Hippocampal formation (tissue), 2 donors: Measurements from ENCODE around the gene PLIN4.
"Not testable (repeated sequence)": the region's sequence is repeated elsewhere in the genome, so short reads cannot be mapped to it uniquely, and the experiment has no call there.

Source experiments
- DNase-seq, 2 donors: peaks; one replicate each; lab custom pipeline; 2025; lab: John Stamatoyannopoulos, UW

The PLIN4 gene, protein sequence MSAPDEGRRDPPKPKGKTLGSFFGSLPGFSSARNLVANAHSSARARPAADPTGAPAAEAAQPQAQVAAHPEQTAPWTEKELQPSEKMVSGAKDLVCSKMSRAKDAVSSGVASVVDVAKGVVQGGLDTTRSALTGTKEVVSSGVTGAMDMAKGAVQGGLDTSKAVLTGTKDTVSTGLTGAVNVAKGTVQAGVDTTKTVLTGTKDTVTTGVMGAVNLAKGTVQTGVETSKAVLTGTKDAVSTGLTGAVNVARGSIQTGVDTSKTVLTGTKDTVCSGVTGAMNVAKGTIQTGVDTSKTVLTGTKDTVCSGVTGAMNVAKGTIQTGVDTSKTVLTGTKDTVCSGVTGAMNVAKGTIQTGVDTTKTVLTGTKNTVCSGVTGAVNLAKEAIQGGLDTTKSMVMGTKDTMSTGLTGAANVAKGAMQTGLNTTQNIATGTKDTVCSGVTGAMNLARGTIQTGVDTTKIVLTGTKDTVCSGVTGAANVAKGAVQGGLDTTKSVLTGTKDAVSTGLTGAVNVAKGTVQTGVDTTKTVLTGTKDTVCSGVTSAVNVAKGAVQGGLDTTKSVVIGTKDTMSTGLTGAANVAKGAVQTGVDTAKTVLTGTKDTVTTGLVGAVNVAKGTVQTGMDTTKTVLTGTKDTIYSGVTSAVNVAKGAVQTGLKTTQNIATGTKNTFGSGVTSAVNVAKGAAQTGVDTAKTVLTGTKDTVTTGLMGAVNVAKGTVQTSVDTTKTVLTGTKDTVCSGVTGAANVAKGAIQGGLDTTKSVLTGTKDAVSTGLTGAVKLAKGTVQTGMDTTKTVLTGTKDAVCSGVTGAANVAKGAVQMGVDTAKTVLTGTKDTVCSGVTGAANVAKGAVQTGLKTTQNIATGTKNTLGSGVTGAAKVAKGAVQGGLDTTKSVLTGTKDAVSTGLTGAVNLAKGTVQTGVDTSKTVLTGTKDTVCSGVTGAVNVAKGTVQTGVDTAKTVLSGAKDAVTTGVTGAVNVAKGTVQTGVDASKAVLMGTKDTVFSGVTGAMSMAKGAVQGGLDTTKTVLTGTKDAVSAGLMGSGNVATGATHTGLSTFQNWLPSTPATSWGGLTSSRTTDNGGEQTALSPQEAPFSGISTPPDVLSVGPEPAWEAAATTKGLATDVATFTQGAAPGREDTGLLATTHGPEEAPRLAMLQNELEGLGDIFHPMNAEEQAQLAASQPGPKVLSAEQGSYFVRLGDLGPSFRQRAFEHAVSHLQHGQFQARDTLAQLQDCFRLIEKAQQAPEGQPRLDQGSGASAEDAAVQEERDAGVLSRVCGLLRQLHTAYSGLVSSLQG (N-terminal part only)

DNA sequence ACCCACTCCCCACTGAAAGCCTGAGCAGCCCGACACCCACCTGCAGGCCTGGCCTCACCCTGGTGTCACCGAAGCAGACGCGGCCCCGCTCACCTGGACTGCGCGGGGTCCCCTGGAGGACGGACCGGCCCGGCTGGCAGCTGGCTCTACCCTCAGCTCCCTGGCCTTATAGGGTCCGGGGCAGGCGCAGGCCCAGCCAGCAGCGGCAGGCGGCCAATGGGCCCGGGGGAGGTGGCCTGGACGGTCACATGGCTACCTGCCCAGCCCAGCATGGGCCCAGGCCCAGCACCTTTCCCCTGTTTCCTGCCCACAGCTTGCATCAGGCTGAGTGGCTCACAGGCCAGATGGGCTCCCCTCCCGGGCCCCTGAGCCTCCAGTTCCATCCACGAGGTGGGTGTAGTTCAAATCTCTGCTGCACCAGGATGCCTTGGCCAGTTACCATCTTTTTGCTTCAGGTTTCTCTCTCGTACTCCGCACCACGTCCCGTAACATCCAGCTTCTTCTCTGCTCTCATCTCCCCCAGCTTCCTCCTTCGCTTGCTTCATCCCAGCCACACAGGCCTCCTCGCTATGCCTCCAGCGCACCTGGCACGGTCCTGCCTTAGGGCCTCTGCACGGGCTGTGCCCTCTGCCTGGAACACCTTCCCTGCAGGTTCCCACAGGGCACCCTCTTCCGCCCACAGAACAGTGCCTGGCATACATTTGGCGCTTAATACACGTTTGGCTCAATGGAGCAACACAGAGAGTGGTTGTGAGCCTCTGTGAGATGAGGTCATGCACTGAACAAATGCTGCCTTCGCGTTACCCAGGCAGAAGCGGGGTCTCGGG, at the start of gene PLIN4:
Gene PLIN4 (minus strand): TSS at position 142 of the 827 bp plus-strand sequence. CDS start 214 bp downstream, outside the sequence.
- DNase-seq, result peak in 1 of 2 donors; percentile 26

DNA sequence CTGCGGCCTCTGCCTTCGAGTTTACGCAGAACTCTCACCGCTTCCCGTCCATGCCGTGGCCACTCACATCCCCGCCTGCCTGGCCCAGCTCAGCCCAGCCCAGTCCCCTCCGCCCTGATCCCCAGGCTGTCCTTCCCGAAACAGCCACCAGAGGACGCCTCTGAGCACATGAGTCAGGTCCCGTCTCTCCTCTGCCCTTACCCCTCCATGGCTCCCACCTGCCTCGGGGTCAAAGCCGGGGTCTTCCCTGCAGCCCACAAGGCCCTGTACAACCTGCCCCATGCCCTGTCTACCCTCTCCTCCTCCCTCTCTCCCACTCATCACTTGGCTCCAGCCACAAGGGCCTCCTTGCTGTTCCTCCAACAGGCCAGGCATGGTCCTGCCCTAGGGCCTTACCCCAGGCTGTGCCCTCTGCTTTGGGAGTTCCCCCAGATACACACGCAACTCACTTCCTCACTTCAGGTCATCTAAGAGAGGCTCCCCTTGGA, 49.3 kb upstream of the PLIN4 start:
- no peak for DNase-seq

DNA sequence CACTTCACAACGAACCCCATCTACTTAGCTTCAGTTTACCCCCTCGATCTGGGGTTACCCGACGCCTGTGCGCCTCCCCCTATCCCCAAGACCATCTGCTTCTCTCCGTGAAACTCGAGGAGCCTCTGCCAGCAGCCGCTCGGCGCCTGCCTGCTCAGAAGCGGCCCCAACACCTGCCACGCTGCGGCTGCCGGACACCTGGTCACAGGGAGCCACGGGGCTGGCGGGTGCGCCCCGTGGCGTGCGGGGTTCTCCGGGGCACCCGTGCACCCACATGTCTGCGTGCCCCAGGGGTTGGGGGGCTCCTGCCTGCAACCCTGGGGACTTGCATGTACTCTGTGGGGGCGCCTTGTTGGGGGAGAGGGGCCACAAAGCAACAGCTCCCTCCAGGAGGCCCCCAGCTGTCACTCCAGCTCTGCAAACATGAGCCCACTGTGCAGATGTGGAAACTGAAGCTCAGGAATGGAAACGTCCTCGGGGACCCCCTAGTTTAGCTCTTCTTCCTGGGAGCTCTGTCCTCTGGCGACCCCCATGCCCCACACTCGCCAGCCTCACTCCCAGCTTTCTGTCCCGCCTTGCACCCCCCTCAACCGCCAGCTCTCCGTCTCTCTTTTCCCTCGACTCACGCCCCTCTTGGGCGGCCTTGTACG, 48.2 kb upstream of the PLIN4 start:
- no peak for DNase-seq

DNA sequence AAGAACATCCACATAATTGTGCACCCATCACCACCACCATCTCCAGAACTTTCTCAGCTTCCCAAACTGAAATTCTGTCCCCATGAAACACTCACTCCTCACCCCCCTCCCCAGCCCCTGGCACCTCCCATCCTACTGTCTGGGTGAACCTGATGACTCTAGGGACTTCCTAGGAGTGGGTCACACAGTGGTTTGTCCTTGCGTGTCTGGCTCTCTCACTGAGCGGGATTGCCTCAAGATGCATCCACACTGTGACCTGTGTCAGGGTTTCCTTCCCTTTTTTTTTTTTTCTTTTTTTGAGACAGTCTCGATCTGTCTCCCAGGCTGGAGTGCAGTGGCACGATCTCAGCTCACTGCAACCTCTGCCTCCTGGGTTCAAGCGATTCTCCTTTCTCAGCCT, 45.3 kb upstream of the PLIN4 start:
- DNase-seq, result not testable (repeated sequence)

DNA sequence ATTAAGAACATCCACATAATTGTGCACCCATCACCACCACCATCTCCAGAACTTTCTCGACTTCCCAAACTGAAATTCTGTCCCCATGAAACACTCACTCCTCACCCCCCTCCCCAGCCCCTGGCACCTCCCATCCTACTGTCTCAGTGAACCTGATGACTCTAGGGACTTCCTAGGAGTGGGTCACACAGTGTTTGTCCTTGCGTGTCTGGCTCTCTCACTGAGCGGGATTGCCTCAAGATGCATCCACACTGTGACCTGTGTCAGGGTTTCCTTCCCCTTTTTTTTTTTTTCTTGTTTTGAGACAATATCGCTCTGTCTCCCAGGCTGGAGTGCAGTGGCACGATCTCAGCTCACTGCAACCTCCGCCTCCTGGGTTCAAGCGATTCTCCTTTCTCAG, 43.8 kb upstream of the PLIN4 start:
- not testable (repeated sequence) for DNase-seq

DNA sequence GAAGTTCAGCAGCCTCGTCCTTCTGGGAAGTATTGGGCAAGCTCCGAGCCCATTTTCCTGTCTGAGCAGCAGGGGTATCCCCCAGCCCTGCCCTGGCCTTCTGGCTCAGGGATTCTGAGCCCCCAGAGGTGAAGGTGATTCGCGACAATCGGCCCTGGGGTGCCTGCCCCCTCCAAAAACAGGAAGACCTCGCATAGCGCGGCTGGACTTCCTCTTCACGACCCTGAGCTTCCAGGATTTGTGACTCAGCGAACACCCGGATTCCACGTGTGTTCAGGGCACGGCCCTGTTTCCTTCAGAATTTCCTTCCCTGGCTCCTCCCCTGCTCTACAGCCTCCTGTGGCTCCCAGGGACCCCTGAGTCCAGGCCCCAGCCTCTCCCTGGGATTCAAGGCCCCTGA, 41.3 kb upstream of the PLIN4 start, which contains the start of gene SEMA6B:
Gene SEMA6B (minus strand): TSS at position 116 of the 400 bp plus-strand sequence. CDS start 1,227 bp downstream, outside the sequence.
- no peak for DNase-seq

DNA sequence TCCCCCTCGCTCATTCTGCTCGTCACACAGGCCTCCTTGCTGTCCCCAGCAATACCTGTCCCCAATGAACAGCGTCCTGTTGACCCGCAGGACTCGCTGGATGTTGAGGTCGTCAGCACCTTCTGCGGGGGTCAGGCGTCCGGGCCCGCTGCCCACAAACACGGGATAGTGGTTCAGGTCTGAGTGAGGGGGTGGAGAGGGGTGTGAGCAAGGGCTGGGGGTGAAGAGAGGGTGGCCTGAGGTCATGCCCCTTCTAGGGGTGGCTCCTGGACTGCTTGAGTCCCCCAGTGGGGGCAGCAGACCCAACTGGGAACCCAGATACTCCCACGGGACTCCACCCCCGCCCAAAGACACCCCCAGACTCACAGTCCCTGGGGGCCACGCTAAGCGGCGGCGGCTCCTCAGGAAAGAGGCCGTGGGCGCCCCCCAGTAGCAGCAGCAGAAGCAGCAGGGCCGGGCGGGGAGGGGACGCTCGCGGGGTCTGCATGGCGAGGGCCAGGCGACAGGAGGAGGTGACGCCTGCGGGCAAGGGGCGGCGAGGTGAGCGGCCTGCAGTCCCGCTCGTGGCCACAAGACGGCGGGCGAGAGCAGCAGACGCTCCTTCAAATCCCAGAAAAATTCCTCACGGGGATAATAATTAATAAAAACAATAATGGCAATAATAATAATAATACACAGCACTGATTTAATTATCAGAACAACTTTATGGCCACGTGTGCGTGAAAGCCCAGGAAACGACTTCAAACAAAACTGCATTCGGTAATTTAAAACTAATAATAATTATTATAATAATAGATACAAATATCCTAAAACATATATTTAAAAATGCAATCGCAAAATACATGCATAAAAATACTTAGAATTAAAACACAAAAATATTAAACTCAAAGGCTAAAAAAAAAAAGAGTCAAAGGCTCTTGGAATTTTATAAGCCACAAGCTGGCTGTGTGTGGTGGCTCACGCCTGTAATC, 40.0 kb upstream of the PLIN4 start:
- DNase-seq, result no peak

DNA sequence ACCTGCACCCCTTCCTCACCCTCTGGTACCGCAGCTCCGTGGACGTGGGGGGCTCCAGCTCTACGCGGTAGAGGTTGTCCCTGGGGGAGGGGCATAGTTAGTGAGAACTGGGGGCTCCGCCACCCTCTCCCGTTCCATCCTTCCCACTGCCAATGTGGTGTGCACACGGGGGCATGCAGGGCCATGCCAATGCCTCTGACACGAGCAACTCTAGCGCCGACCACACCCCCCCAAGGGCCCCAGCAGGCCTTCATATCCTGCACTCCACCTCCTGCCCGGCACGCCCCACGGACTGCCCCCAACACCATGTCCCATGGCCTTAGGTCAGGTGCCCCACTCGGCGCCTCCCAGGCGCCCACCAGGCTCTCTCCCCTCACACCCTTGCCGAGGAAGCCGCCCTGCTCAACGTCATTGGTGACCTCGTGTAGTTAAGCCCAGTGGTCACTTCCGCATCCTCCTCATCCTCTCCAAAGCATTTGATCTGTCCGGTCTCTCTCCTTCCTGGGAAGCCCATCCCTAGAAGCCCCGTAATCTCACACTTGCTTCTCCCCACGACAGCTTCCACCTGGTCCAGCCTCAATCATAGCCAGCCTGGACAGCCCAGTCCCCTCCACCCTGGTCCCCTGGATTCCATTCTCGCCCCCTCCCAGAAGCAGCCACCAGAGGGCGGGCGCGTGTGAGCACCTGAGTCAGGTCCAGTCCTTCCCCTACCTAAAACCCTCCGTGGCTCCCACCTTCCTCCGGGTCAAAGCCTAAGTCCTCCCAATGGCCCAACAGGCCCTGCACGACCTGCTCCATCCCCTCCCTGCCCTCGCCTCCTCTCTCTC, 39.1 kb upstream of the PLIN4 start:
- no peak for DNase-seq

DNA sequence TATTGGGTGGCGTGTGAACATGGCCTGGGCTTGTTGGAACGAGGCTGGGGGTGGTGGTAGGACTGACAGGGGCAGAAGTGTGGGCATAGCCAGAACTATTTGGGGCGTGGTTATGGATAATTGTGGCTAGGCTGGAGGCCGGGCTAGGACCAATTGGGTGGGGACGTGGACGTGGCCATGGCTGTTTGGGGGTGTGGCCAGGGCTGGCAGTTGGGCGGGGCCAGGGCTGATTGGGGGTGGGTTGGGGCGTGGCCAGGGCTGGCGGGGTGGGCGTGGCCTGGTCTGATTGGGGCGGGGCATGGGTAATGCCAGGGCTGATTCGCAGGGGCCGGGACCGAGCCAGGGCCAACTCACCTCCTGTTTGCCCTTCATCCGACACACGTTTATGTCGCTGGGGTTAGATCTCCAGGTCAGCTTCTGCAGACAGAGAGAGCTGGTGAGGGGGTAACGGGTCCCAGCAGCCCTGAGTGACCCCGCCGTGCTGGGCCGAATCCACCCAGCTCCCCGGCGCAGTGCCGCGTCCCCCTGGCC, 38.4 kb upstream of the PLIN4 start:
- DNase-seq, result no peak

DNA sequence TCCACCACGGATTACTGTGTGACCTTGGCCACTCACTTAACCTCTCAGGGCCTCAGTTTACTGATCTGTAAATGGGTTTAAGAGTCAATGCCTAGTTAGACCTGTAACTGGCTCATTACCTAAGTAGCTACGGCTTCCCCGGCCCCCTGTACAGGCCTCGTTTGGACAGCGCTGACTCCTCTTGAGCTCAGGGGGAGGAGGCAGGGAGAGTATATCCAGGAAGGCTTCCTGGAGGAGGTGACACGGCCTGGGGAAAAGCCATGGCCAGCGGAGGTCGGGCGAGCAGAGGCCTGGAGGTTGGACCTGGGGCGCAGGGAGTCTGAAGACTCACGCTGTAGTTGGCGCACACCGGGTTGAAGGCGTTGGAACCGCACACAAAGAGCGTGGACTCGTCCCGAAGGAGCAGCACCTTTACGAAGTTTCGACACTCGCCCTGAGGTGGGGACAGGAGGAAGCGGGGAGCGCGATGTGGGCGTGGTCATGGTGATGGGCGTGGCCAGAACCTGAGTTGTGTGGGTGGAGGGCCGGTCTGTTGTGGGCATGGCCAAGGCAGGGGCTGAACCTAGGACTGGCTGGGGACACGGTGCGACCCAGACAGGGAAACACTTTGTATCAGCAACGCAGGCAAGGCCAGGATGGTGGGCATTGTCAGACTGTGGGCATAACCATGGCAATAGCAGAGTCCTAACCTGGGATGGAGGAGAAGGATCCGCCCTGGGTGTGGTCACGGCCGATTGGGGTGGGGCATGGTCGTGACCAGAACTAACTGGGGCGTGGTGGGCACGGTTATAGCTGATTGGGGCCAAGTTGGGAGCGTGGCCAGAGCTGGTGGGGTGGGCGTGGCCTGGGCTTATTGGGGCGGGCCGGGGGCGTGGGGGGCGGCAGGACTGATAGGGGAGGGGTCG, 37.6 kb upstream of the PLIN4 start:
- DNase-seq, result no peak

DNA sequence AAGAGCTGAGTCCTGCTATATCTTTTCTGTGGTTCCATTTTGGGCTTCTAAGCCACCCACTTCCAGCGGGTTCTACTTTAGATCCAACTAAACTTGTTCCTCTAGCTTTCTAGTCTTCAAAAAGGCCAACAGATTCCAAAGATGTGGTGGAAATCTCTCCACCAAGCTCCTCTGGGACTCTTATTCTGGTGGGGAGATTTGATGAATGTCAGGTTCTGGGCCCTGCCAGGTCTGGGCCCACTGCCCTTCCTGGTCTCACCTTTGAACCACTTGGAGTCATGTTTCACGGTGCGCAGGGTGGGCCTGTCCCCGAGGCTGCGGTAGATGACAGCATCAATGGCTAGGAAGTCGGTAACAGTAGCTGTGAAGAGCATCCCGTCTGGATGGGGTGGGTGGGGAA, 36.4 kb upstream of the PLIN4 start:
- no peak for DNase-seq

DNA sequence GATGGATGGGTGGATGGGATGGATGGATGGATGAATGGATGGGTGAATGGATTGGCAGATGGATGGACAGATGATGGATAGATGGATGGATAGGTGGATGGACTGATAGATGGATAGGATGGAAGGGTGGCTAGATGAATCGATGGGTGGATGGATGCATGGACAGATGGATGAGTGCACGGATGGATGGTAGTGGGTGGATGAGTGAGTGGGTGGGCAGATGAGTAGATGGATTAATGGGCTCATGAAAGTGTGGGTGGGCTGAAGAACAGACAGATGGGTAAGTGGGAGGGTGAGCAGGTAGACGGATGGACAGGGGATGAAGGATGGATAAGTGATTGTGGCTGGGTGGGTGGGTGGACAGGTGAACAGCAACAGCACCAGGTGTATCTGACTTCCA, 35.5 kb upstream of the PLIN4 start:
- no peak for DNase-seq

DNA sequence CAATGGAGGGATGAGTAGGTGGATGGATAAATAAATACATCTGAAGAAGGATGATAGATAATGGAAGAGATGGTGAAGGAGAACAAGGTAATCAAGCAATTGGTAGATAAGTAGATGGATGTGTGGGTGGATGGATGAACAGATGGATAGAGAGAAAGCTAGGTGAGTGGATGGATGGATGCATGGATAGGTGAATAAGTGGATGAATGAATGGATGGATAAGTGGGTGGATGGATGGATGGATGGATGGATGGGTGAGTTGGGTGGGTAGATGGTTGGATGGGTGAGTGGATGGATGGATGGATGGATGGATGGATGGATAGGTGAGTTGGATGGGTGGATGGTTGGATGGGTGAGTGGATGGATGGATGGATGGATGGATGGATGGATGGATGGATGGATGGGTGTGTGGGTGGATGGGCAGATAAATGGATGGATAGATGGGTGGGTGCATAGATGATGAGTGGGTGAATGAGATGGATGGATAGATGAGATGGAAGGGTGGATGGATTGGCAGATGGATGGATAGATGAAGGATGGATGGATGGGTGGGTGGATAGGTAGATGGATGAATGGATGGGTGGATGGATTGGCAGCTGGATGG, 34.9 kb upstream of the PLIN4 start:
- no peak for DNase-seq

DNA sequence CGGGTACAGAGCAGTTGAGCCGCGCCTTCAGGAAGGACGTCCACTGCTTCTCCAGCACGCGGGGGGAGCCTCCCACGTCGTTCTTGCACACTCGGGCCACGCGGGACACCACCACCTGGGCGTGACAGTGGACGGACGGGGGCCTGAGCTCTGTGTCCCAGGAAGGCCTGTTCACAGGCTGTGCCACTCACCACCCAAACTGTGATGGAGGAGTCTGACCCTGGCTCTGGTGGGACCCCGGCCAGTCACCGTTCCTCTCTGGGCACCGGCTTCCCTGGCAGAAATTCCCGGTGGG, 34.2 kb upstream of the PLIN4 start:
- DNase-seq, result no peak

DNA sequence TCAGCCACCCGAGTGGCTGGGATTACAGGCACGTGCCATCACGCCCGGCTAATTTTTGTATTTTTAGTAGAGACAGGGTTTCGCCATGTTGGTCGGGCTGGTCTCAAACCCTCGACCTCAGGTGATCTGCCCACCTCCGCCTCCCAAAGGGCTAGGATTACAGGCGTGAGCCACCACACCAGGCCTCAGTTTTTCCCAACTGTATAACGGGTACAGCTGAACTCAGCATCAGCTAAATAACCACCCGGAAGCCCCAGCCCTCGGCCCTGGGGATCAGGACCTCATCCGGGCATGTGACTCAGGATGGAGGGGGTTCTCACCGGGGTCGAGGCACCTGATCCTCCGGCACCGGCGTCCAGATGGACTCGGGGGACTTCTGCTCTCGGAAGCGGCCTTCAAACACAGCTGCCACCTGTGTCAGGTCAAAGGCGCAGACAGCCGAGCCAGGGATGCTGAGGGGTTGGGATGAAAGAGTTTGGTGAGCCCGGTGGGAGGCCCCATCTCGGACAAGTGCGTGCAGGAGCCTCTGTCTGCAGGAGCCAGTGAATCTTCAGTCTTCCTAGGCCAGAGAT, 32.3 kb upstream of the PLIN4 start:
- no peak for DNase-seq

DNA sequence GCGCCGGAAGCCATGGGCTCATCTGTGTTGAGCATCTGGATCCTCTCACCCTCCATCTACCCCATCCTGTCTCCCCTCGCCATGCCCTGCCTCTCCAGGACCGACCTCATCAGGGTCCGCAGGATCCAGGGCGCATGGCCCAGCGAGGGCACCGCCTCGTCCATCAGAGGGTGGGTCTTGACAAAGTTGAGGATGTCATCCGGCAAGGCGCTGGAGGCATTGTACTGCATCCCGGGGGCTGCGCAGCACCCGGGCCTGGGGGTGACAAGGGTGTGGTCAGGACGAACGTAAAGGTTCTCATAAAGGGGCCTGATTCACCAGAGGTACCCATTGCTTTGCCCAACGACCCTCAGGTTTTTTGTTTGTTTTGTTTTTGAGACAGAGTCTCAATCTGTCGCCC, 31.7 kb upstream of the PLIN4 start:
- no peak for DNase-seq
